CD4-positive, alpha-beta T cell treated with Interleukin-10 for 1 hour (primary cell): Measurements from ENCODE around the gene HIRIP3.
"Not testable (repeated sequence)": the region's sequence is repeated elsewhere in the genome, so short reads cannot be mapped to it uniquely, and the experiment has no call there.

Experiments used
- DNase-seq: peaks from one replicate; pipeline ENCODE4 v3.0.0-alpha.2; 2020

Gene HIRIP3

DNA sequence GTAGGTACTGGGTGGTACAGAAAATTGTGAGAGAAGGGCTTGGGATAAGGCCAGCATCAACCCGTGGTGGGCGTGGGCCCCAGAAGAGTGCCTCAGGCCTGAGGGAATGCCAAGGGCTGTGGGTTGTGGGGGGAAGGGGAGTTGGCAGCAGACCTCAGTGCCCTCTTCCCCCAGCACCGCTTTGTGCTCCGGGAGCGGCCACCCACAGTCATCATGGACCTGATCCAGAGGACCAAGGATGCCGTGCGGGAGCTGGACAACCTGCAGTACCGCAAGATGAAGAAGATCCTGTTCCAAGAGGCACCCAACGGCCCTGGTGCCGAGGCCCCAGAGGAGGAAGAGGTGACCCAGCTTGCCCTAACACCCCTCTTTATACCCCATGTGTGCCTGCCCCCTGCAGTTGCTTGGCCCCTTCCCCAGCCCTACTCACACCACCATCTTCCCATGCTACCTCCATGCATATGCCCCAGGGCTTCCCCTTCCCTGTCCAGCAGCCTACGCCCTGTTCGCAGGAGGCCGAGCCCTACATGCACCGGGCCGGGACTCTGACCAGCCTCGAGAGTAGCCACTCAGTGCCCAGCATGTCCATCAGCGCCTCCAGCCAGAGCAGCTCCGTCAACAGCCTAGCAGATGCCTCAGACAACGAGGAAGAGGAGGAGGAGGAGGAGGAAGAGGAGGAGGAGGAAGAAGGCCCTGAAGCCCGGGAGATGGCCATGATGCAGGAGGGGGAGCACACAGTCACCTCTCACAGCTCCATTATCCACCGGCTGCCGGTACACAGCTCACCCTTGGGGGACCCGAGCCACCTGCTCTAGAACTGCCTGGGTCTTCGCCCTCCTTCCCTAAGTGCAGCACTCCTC is 12.6 kb downstream of the HIRIP3 start:
- DNase-seq: no peak

GRCh38 chr16:29978564-29979270 is 16.7 kb downstream of the HIRIP3 start:
- no peak for DNase-seq

DNA sequence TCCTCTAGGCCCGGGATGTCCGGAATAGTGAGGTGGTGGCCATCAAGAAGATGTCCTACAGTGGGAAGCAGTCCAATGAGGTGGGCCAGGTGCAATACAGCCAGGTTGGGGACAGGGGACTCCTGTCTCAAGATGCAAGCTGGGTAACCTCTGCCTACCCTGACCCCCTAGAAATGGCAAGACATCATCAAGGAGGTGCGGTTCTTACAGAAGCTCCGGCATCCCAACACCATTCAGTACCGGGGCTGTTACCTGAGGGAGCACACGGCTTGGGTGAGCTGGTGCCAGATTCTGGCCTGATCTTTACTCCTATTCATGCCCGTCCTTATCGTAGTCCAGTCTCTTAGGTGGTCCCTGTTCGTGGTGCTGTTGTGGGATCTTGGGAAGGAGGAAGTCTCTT is 17.3 kb downstream of the HIRIP3 start:
- no peak for DNase-seq

GRCh38 chr16:29977063-29977825 is 18.2 kb downstream of the HIRIP3 start:
- no peak for DNase-seq

DNA sequence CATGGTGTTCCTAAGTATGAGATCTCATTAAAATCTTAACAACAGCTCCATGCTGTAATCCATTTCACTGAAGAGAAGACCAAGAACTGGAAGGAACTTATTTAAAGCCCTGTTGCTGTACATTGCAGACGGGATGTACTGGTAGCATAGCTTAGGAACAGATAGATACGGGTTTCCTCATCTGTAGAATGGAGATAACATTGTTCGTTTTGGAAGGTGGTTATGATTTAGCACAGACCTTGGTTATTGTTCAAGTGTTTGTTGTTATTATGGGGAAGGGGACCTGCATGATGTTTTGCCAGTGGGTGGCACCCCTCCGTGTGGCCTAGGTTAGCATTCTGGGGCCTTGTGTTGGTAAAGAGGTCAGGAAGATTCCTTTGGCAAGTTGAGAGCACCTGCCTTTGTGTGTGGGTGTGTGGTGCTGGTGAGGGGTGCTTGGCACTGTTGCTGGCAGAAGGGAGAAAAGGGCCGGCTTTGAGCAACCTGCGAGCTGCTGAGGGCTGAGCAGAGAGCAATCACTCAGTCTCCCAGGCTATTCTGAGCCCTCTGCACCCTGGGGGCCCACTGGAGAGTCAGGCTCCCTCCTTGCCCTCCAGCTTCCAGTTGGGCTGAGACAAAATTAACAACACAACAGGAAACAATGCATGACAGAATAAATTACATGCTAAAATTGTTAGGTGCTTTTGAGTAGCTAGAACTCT is 19.5 kb downstream of the HIRIP3 start:
- DNase-seq: no peak

- no peak for DNase-seq
Measured at GRCh38 chr16:29975134-29975538, 20.3 kb downstream of the HIRIP3 start.

DNA sequence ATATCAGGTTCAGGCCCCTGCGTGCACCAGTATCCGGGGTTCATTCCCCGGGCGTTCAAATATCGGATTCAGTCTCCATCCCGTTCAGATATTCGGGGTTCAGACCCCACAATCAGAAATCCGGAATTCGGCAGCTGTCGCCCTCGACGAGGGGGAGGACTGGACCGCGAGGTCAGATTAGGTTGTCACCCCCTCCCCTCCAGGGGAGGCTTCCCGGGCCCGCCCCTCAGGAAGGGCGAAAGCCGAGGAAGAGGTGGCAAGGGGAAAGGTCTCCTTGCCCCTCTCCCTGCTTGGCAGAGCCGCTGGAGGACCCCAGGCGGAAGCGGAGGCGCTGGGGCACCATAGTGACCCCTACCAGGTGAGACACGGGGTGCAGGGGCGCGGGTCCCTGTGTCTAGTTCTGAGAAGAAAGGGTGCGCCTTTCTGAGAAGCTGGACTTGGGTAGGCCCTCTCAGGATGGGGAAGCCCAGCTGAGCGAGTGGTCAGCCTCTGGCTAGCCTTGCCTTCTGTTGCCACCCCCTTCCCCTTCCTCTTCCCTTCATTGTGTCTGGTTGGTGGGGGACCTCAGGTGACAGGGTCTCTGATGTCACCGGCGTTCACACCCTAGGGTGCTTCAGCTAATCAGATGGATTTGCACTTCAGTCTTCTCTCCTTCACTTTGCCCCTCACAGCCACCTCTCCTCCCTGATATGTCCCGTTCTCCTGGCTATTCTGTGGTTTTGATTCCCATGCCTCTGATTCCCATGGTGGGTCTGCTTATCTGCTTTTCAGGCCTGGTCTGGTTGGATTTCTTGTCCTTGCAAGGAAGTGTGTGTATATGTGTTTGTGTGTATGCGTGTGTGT is 20.9 kb downstream of the HIRIP3 start:
- DNase-seq: peak; percentile 33

DNA sequence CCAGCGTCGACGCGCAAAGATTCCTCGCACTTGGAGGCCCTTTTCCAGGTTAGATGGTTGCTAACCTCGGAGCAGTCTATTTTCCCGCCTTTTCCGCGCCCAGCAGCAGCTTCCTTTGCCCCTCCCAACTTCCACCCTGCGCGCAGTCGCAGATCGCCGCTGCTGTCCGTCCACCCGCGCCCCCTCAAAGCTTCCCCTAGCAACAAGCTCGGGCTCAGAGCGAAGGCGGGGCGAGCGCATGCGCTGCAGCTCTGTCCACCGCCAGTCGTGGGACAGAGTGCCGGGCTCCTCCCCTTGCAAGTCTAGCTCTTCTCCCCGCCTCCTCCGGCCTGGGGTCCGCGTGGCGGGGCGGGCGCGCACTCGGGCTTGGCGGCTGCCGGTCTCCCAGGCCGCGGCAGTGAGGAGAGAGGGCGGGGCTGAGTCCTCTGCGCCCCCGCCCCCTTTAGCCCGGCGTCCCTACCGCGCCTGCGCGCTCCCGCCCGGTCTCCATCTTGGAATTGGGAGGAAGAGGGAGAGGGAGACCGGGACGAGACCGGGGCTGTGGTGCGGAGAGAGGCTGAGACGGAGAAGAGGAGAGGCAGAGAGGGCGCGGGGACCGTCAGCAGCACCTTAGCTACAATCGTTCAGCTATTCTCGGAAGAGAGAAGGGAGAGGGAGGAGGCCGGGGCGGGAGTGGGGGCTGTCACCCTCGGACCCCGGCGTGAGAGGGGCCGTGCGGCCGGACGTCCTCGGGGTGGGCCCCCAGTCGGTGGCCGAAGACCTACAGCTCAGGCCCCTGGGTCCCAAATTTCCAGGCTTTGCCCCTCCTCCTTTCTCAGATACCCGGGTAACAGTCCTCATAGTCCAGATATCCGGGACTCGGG is 21.8 kb downstream of the HIRIP3 start, which contains the start of gene TAOK2:
TAOK2 (plus strand) TSS at position 485 of the 863 bp plus-strand sequence. CDS start 3,905 bp downstream, outside the sequence.
- DNase-seq: peak; percentile 98

GRCh38 chr16:29972992-29973383 is 22.4 kb downstream of the HIRIP3 start:
- DNase-seq: peak; percentile 21

DNA sequence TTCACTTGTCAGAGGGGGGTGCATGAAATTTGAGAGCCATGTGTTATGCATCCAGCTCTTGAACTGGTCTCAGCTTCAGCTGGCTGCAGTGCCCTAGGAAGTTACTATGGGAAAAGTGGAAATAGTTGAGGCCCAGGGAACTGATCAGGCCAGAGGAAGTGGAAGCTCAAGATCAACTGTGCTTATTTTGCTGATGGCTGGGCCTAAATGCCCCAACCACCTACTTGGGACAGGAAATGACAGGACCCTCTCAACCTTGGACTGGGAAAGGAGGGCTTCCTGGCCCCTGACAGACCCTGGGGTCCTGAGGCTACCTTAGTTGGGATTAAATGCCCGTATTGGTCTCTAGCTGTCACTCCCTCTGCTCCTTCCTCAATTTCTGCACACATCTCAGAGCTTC is 22.9 kb downstream of the HIRIP3 start:
- DNase-seq: no peak

- DNase-seq: no peak
Measured at GRCh38 chr16:29971304-29971703, 24.1 kb downstream of the HIRIP3 start.

DNA sequence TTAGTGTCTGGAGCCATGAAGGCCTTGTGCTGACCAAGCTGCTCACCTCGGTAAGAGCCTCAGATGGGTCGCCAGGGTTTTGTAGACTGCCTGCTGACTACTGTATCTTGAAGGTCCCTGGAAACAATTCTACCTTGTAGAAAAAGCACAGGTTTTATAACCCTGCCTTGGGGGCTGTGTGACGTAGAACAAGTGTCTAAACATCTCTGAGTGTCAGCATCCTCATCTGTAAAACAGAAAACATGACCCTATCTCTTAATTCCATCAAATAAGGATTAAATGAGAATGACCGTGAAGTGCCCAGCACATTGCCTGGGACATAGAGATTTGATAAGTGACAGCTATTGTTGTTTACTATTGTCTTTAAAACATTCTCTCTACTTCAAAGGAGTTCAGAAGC is 27.2 kb downstream of the HIRIP3 start:
- no peak for DNase-seq

GRCh38 chr16:29963021-29963743 is 32.2 kb downstream of the HIRIP3 start:
- DNase-seq: no peak

DNA sequence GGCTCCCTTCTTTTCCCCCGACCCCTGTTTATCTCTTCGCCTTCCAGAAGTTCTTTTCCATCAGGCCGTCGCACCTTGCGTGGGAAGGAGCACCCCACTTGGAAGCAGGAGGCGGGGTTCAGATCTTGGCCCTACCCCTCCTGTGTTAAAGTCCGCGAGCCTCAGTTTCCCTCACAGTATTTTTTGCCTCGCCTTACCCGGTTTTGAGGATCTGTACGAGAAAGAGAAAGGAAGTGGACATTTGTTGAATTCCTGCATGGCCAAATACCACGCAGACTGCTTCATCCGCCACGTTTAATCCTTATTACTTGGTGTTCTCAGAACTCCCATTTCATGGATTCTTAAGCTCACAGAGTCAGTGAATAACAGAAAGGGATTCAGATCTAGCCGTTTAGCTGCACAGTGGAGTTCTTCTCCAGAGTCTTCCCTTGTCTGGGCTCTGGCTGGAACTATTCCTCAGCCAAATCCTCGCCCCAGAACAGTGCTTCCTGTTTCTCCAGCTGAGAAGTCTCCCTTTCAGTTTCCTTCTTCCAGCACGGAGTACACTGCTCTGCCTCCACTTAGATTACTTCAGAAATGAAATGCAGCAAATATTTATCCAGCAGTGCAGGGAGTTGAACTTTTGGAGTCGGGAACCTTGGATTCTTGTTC is 32.9 kb downstream of the HIRIP3 start:
- DNase-seq: no peak

- DNase-seq: peak; percentile 96
Measured at GRCh38 chr16:29961479-29962343, 33.7 kb downstream of the HIRIP3 start, which contains the start of gene TMEM219. TSS of gene TMEM219 (plus strand) at chr16:29962079. CDS start at chr16:29963144, 1,065 bp downstream.

- no peak for DNase-seq
Measured at GRCh38 chr16:29961127-29961478, 34.3 kb downstream of the HIRIP3 start.

DNA sequence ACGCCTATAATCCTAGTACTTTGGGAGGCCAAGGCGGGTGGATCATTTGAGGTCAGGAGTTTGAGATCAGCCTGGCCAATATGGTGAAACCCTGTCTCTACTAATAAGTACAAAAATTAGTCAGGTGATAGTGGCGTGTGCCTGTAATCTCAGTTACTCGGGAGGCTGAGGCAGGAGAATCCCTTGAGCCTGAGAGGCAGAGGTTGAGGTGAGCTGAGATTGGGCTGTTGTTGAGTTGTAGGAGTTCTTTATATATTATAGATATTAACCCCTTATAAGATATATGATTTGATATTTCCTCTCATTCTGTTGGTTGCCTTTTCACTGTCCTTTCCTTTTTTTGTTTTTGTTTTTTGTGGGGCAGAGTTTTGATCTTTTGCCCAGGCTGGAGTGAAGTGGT is 35.6 kb downstream of the HIRIP3 start:
- not testable (repeated sequence) for DNase-seq

DNA sequence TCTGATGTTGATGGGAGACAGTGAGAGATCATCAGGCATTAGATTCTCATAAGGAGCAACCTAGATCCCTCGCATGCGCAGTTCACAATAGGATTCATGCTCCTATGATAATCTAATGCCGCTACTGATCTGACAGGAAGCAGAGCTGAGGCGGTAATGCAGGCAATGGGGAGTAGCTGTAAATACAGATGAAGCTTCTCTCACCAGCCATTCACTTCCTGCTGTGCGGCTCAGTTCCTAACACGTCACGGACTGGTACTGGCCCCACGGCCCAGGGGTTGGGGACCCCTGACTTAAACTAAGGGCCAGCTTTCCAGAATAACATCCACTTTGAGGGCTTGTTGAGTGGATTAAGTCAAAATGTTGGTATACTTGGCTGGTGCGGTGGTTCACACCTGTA is 36.1 kb downstream of the HIRIP3 start:
- no peak for DNase-seq
